GM21528 (cell line): ENCODE results near the gene NANS.
"Not testable (repeated sequence)": the region's sequence is repeated elsewhere in the genome, so short reads cannot be mapped to it uniquely, and the experiment has no call there.

Source experiments
- ATAC-seq: cut with Tn5 transposase; IDR thresholded peaks from one replicate; pipeline ENCODE4 v1.9.1; 2021; ENCODE audit warnings: mild to moderate bottlenecking, moderate library complexity; ENCODE audit not compliant: unreplicated experiment, low FRiP score

The NANS gene

DNA sequence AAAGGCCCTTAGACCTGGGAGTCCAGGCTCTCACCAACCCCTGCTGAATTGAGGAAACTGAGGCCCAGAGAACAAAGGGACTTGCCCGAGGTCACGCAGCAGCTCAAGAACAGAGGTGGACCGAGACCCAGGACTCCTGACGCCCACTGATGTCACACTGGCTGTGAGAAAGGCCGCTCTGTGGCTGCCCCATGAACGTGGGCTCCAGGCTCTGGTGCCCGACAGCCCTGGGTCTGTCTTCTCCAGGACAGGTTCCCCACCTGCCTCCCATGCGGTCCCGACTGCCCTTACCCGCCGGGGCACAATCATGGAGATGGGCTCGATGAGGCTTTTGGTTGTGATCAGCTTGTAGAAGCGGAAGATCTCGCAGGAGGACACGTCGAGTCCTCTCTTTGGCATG is 71.8 kb downstream of the NANS start:
- no peak for ATAC-seq

DNA sequence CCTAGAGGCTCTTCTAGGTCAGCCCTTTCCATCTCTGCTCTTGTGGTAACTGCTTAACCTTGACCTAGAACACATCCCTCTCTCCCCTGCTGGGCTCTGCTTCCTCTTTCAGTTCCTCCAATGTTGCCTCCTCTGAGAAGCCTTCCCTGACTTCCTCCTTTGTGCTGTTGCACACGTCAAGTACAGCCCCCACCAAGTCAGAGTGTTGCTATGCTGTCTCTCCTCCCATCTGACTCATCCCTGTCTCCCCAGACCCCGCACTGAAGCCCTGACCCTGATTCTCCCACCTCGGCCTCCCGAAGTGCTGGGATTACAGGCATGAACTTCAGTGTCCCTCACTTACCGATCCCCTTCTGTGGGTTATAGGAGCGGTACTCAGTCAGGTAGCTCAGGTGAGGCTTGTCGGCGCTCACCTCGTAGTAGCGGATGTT is 72.9 kb downstream of the NANS start:
- ATAC-seq, result no peak

DNA sequence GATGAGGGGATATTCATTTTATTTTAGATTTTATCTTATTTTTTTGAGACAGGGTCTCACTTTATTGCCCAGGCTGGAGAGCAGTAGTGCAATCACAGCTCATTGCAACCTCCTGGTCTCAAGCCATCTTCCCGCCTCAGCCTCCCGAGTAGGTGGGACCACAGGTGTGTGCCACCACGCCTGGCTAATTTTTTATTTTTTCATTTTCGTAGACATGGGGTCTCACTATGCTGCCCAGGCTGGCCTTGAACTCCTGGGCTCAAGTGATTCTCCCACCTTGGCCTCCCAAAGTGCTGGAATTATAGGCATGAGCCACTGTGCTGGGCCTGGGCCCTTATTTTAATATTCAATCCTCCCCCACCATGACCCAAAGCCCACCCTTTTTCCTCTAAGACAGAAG is 73.5 kb downstream of the NANS start:
- not testable (repeated sequence) for ATAC-seq

DNA sequence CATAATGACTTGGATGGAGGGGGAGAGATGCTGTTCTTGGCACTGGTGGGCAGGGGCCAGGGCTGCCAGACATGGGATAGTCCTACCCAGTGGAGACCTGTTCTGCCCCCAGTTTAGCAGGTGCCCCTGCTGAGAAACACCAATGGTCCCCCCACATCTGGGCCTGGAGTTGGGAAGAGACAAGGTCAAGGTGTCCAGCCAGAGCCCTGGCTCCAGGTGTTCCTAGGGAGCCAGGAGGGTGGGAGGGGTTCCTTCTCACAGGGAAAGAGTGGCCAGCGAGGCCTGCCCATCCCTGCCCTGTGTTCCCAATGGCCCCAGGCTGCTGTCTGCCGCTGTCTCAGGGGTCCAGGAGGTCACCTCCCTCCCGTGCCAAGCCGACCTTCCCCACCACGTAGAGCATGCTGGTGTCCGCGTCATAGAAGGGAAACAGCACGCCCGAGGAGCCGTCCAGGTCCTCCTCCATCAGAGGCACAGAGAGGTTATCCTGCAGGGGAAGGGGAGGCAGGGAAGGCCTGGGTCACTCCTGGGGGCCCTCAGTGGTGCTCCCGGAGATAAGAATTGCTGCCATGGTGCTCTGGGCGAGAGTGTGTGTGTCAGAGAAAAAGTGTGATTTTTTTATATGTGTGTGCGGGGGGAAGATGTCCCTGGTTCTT is 74.2 kb downstream of the NANS start:
- no peak for ATAC-seq

DNA sequence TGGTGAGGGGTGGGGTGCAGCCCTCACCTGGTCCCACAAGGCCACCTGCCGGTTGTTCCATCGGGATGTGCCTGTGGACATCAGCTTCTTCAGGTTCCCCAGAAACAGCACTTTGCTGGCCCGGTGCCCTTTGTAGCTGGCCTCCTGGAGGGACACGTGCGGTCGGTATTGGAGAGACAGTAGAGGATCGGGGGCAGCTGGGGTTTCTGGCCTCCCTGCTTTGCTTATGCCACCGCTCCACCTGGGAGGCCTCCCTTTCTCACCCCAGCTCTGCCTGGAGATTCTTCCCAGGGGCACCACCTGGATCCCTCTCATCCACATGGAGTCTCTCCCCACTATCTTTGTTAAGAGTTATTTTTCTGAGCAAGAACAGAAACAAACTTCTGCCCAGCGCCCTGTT is 75.6 kb downstream of the NANS start:
- no peak for ATAC-seq
